ENCODE measurements around the gene TNFAIP8.

- TF ChIP-seq POLR2AphosphoS5 (IDR thresholded peaks at IDR 0.05), result no peak
- TF ChIP-seq CTCF (IDR thresholded peaks at IDR 0.05), result no peak
These were observed 54.8 kb downstream of the TNFAIP8 start for GRCh38 chr5:119410448-119411159.

All from stomach (tissue), 4 donors.